Measurements from ENCODE around the gene COX7B2. TPM values are rescaled to one million over a fixed set of nuclear protein-coding genes. Genes with fewer than 3 reads are reported as not detected.

The COX7B2 gene
- total RNA-seq, 4 donors from 2014 or later = not detected

DNA sequence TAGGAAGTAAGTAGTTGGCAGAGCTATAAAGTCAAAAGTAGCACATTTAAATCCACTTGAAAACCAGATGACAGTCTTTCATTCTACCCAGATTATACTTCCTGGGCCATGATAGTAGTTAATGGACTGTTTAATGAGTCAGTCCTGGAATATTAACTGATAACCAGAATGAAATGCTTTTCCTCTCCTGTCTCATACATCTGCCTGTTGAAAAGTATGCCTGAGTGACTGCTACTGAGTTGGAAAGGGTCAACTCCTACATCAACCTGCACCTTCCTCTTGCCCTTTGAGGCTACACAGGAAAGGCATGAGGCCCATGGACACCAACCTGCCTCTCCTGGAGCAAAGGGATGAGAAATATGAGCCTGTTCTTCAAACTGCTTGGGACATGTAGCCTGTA, 36.0 kb upstream of the COX7B2 start:
- Histone ChIP-seq H3K4me3 (no peak overlapping the region), H3K27me3 (no peaks in the 10 kb centered on the region), H3K27ac (no peak overlapping the region), H3K9me3 (no peaks in the 10 kb centered on the region), H3K36me3 (no peaks in the 10 kb centered on the region), H3K4me1 (no peaks in the 10 kb centered on the region)
- no peak for DNase-seq (ENCODE audit: low spot score in 2 of 2)
- no peak for TF ChIP-seq POLR2A (IDR thresholded peaks at IDR 0.05)

DNA sequence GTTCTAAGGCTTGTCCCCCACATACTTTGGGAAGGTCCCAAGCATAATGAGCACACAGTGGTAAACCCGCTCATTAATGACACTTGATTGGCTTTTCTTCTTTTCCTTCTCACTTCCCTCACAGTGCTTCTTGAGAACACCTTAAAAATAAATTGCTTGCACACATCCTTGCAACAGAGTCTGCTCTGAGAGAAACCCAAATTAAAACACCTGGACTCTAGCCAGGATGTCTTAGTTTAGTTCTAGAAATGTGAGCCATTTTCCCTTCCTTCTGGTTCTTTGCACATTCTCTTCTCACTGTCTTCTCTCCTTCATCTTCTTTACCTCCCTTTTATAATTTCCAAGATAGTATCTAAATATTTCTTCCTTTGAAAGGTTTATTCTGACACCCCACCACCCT, 35.3 kb upstream of the COX7B2 start:
- TF ChIP-seq POLR2A (IDR thresholded peaks at IDR 0.05) (no peak), EP300 (IDR thresholded peaks at IDR 0.05) (no peak)
- no peaks in the 10 kb centered on the region for H3K9me3 ChIP-seq
- 77 to 92% methylated on average over 1 of the region's 1 CpG for WGBS, 2 donors
- H3K27ac ChIP-seq = no peak overlapping the region
- no peaks in the 10 kb centered on the region for H3K36me3 ChIP-seq
- no peaks in the 10 kb centered on the region for H3K4me1 ChIP-seq
- no peaks in the 10 kb centered on the region for H3K27me3 ChIP-seq
- DNase-seq (ENCODE audit: low spot score in 2 of 2) = no peak
- H3K4me3 ChIP-seq = no peak overlapping the region

- Histone ChIP-seq H3K9me3 (no peaks in the 10 kb centered on the region), H3K4me3 (no peak overlapping the region), H3K36me3 (no peaks in the 10 kb centered on the region), H3K27me3 (no peaks in the 10 kb centered on the region), H3K4me1 (no peaks in the 10 kb centered on the region), H3K27ac (no peak overlapping the region)
- 60 to 61% methylated on average over 1 of the region's 1 CpG for WGBS, 2 donors
- no peak for DNase-seq (ENCODE audit: low spot score in 2 of 2)
- TF ChIP-seq EP300 (IDR thresholded peaks at IDR 0.05) (no peak), POLR2A (IDR thresholded peaks at IDR 0.05) (no peak)
- TF ChIP-seq, protein P1, sequence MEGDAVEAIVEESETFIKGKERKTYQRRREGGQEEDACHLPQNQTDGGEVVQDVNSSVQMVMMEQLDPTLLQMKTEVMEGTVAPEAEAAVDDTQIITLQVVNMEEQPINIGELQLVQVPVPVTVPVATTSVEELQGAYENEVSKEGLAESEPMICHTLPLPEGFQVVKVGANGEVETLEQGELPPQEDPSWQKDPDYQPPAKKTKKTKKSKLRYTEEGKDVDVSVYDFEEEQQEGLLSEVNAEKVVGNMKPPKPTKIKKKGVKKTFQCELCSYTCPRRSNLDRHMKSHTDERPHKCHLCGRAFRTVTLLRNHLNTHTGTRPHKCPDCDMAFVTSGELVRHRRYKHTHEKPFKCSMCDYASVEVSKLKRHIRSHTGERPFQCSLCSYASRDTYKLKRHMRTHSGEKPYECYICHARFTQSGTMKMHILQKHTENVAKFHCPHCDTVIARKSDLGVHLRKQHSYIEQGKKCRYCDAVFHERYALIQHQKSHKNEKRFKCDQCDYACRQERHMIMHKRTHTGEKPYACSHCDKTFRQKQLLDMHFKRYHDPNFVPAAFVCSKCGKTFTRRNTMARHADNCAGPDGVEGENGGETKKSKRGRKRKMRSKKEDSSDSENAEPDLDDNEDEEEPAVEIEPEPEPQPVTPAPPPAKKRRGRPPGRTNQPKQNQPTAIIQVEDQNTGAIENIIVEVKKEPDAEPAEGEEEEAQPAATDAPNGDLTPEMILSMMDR (IDR thresholded peaks at IDR 0.05) = no peak
These were observed 28.4 kb upstream of the COX7B2 start for GRCh38 chr4:46937493-46937892.

DNA sequence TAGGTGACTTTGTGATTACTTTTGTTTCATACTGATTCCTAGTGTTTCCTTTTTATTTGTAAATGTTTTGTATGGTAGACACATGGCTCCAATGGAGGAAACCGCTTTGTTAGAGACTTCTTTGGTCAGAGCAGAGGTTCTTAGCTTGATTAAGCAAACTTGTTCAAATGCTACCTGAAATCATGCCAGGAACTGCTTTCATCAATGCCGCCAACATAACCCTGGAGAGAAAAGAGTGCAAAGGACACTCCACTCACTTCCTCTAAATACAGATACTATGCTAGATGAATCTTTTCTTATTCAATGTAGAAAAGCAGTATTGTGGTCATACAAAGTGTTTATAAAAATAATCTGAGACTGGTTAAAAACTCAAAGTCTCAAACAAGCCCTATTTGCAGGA, 25.7 kb upstream of the COX7B2 start:
- no peak for DNase-seq (ENCODE audit: low spot score in 2 of 2)
- 72 to 80% methylated on average over 2 of the region's 2 CpGs for WGBS, 2 donors
- TF ChIP-seq POLR2A (IDR thresholded peaks at IDR 0.05) = no peak
- TF ChIP-seq, protein P1 (IDR thresholded peaks at IDR 0.05) = no peak
- TF ChIP-seq EP300 (IDR thresholded peaks at IDR 0.05) = no peak
- H3K9me3 ChIP-seq = no peaks in the 10 kb centered on the region
- no peak overlapping the region for H3K4me3 ChIP-seq
- no peaks in the 10 kb centered on the region for H3K36me3 ChIP-seq
- no peak overlapping the region for H3K27ac ChIP-seq
- no peaks in the 10 kb centered on the region for H3K27me3 ChIP-seq
- H3K4me1 ChIP-seq = no peaks in the 10 kb centered on the region

DNA sequence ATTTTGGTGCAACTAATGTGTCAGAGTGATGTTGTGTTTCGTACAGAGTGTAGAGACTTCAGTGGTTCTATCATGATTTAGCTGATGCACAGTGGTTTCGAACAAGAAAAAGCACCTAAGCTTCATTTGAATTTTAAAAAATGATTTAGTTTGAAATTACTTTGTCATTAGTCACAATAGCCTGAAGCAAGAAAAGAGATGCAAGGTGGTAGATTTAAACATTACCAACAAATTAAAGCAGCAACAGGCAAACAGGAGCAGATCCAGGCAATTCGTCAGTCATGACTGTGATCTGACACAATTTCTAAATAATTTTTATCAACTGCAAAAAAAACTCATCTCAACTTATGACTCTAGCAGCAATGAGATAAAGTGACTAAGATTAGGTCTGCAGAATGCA, 24.6 kb upstream of the COX7B2 start:
- H3K27me3 ChIP-seq = no peaks in the 10 kb centered on the region
- TF ChIP-seq POLR2A (IDR thresholded peaks at IDR 0.05) (no peak), EP300 (IDR thresholded peaks at IDR 0.05) (no peak)
- TF ChIP-seq, protein P1 (IDR thresholded peaks at IDR 0.05) = no peak
- no peaks in the 10 kb centered on the region for H3K36me3 ChIP-seq
- no peak overlapping the region for H3K4me3 ChIP-seq
- H3K4me1 ChIP-seq = no peaks in the 10 kb centered on the region
- no peaks in the 10 kb centered on the region for H3K9me3 ChIP-seq
- no peak for DNase-seq (ENCODE audit: low spot score in 2 of 2)
- no peak overlapping the region for H3K27ac ChIP-seq
- 86 to 89% methylated on average over 3 of the region's 3 CpGs for WGBS, 2 donors

- DNase-seq (ENCODE audit: low spot score in 2 of 2) = peak in 1 of 2 donors; percentile 6
- H3K27ac ChIP-seq = no peak overlapping the region
- TF ChIP-seq EP300 (IDR thresholded peaks at IDR 0.05) = no peak
- TF ChIP-seq, protein P1 (IDR thresholded peaks at IDR 0.05) = peak in 2 of 5 experiments; percentile 9 to 47
These were observed 22.9 kb upstream of the COX7B2 start for GRCh38 chr4:46931981-46932380.

More at GRCh38 chr4:46931981-46932380, 22.9 kb upstream of the COX7B2 start:
- no peaks in the 10 kb centered on the region for H3K9me3 ChIP-seq
- H3K4me3 ChIP-seq = no peak overlapping the region
- no peaks in the 10 kb centered on the region for H3K27me3 ChIP-seq
- H3K4me1 ChIP-seq = no peaks in the 10 kb centered on the region
- 24 to 38% methylated on average over 3 of the region's 3 CpGs for WGBS, 2 donors
- H3K36me3 ChIP-seq = no peaks in the 10 kb centered on the region

Measured in tibial nerve (tissue), 4 donors.